HCT116 (cell line): ENCODE measurements around the gene CPSF7. TPM values are rescaled to one million over a fixed set of nuclear protein-coding genes. Genes with fewer than 3 reads are reported as not detected.

ENCODE experiments used
- ATAC-seq: fragments of 200-7000 bp; cut with Tn5 transposase; 2 replicates; pipeline ENCODE4 v1.9.1; 2020; ENCODE audit warnings: mild to moderate bottlenecking, moderate library complexity
- BruUV-seq: library from RNA; stranded (reverse); fragments of 400-500 nt; replicated peaks from 2 replicates; lab custom pipeline; 2021; lab: Mats Ljungman, UMichigan
- CTCF ChIA-PET: fragments of 300-600 bp; sonication (Branson Sonifier 250); formaldehyde crosslinking; loops from one replicate; lab custom pipeline; 2021; ENCODE audit warnings: antibody characterized with exemption; lab: Charles Lee
- POLR2A ChIA-PET: fragments of 300-600, 350-600 bp; sonication (Branson Sonifier 250); formaldehyde crosslinking; loops from one replicate; lab custom pipeline; 2021; ENCODE audit warnings: antibody characterized with exemption; lab: Charles Lee
- RAD21 ChIA-PET, 2 experiments: fragments of 300-600 bp; sonication (Branson Sonifier 250); formaldehyde crosslinking; loops; one replicate each; lab custom pipeline; 2023; ENCODE audit warnings: low total read pairs in 2 of 2; ENCODE audit not compliant: uncharacterized antibody in 2 of 2, unreplicated experiment in 2 of 2, low non-redundant PET in 1 of 2; lab: Charles Lee
- DNase-seq: peaks from one replicate; pipeline ENCODE4 v3.0.0-alpha.2; 2010; ENCODE audit warnings: low read depth, low spot score
- H2AFZ ChIP-seq: fragments of 200-600 bp; shearing (Covaris generic), sonication (generic); 2 replicates; pipeline ENCODE4 v1.6.1; 2017; ENCODE audit warnings: low read depth, mixed run types, mixed read lengths, antibody characterized with exemption, low read length; ENCODE audit not compliant: poor library complexity, severe bottlenecking
- H3K27ac ChIP-seq: 2 replicates; pipeline ENCODE4 v1.5.1; 2012; ENCODE audit warnings: low read depth, low read length
- H3K27me3 ChIP-seq: fragments of 200-600 bp; sonication (generic); 2 replicates; pipeline ENCODE4 v1.6.1; 2016; ENCODE audit warnings: mixed run types, low read length, mixed read lengths; ENCODE audit not compliant: insufficient read depth
- H3K36me3 ChIP-seq, 2 experiments: fragments of 200-500 bp in 1 of 2; fragments of 200-600 bp in 1 of 2; sonication (Bioruptor generic) in 1 of 2; sonication (generic) in 1 of 2; 2 replicates each; pipeline versions ENCODE4 v1.5.1 to v1.6.1; 2014 to 2016; ENCODE audit warnings: low read length in 2 of 2, inconsistent platforms in 1 of 2, mixed read lengths in 1 of 2, mixed run types in 1 of 2; ENCODE audit not compliant: insufficient read depth in 2 of 2, control insufficient read depth in 1 of 2
- H3K4me1 ChIP-seq, 2 experiments: fragments of 200-600 bp in 1 of 2; sonication (generic) in 1 of 2; 2 replicates each; pipeline versions ENCODE4 v1.5.1 to v1.6.1; 2012 to 2017; ENCODE audit warnings: low read length in 2 of 2, inconsistent platforms in 1 of 2, mild to moderate bottlenecking in 1 of 2, mixed read lengths in 1 of 2, mixed run types in 1 of 2, moderate library complexity in 1 of 2; ENCODE audit not compliant: insufficient read depth in 2 of 2, control insufficient read depth in 1 of 2
- H3K4me2 ChIP-seq: fragments of 200-600 bp; sonication (generic); 2 replicates; pipeline ENCODE4 v1.6.1; 2017; ENCODE audit warnings: mixed run types, low read length, mixed read lengths
- H3K4me3 ChIP-seq, 2 experiments: fragments of 200-600 bp in 1 of 2; sonication (generic) in 1 of 2; replicated peaks in 1 of 2; 2 replicates each; pipeline ENCODE4 v1.5.1; 2011 to 2016; ENCODE audit warnings: low read length in 2 of 2, control low read depth in 1 of 2, low read depth in 1 of 2, mild to moderate bottlenecking in 1 of 2, mixed read lengths in 1 of 2, mixed run types in 1 of 2
- H3K79me2 ChIP-seq: fragments of 200-600 bp; sonication (generic); 2 replicates; pipeline ENCODE4 v1.6.1; 2017; ENCODE audit warnings: mild to moderate bottlenecking, mixed run types, low read length, moderate library complexity, mixed read lengths; ENCODE audit not compliant: insufficient read depth
- H3K9ac ChIP-seq: fragments of 200-600 bp; sonication (generic); 2 replicates; pipeline ENCODE4 v1.6.1; 2016; ENCODE audit warnings: low read length, mixed read lengths
- H3K9me2 ChIP-seq: fragments of 200-600 bp; sonication (generic), shearing (Covaris generic); 2 replicates; pipeline ENCODE4 v1.6.1; 2017; ENCODE audit warnings: mixed run types, mild to moderate bottlenecking, moderate library complexity; ENCODE audit not compliant: insufficient read depth
- H3K9me3 ChIP-seq, 2 experiments: fragments of 200-500 bp in 1 of 2; fragments of 200-600 bp in 1 of 2; sonication (Bioruptor generic) in 1 of 2; sonication (generic) in 1 of 2; 2 replicates each; pipeline ENCODE4 v1.6.1; 2014 to 2017; ENCODE audit warnings: low read length in 2 of 2, mixed read lengths in 2 of 2, inconsistent platforms in 1 of 2, low read depth in 1 of 2, mild to moderate bottlenecking in 1 of 2, mixed run types in 1 of 2, moderate library complexity in 1 of 2; ENCODE audit not compliant: control insufficient read depth in 1 of 2, insufficient read depth in 1 of 2
- H4K20me1 ChIP-seq: fragments of 200-600 bp; sonication (generic), shearing (Covaris generic); 2 replicates; pipeline ENCODE4 v1.6.1; 2017; ENCODE audit warnings: mixed run types, mild to moderate bottlenecking, moderate library complexity; ENCODE audit not compliant: insufficient read depth
- CBX3 ChIP-seq: IDR thresholded peaks from 2 replicates; pipeline ENCODE4 v1.6.1; 2012; ENCODE audit warnings: low read depth
- CTCF ChIP-seq, 3 experiments: fragments of 200-600 bp in 1 of 3; sonication (generic) in 1 of 3; IDR thresholded peaks in 2 of 3; conservative IDR thresholded peaks in 1 of 3; 2 replicates each; pipeline ENCODE4 v1.5.1; 2012 to 2017; ENCODE audit warnings: low read depth in 2 of 3, low read length in 2 of 3, antibody characterized with exemption in 1 of 3, borderline replicate concordance in 1 of 3, control low read depth in 1 of 3, mild to moderate bottlenecking in 1 of 3, mixed read lengths in 1 of 3, mixed run types in 1 of 3, moderate library complexity in 1 of 3; ENCODE audit not compliant: insufficient read depth in 1 of 3
- EZH2 ChIP-seq: fragments of 200-600 bp; sonication (generic); IDR thresholded peaks from 2 replicates; pipeline ENCODE4 v1.6.1; 2017; ENCODE audit warnings: antibody characterized with exemption, mixed run types
- FOSL1 ChIP-seq: IDR thresholded peaks from 2 replicates; pipeline ENCODE4 v1.6.1; 2012; ENCODE audit warnings: low read depth
- POLR2A ChIP-seq: IDR thresholded peaks from 2 replicates; pipeline ENCODE4 v1.7.0; 2011; ENCODE audit warnings: borderline replicate concordance; ENCODE audit not compliant: insufficient read depth, insufficient read length; ENCODE audit errors: extremely low read depth
- POLR2AphosphoS5 ChIP-seq: IDR thresholded peaks from 2 replicates; pipeline ENCODE4 v1.6.1; 2011; ENCODE audit warnings: mild to moderate bottlenecking, low read depth, low read length, moderate library complexity
- SIN3A ChIP-seq: IDR thresholded peaks from 2 replicates; pipeline ENCODE4 v1.6.1; 2012; ENCODE audit warnings: low read depth
- YY1 ChIP-seq: IDR thresholded peaks from 2 replicates; pipeline ENCODE4 v1.6.1; 2011; ENCODE audit warnings: low read length, low read depth, moderate library complexity, mild to moderate bottlenecking; ENCODE audit not compliant: insufficient replicate concordance; ENCODE audit errors: extremely low read depth
- ZBTB33 ChIP-seq: IDR thresholded peaks from 2 replicates; pipeline ENCODE4 v1.6.1; 2011; ENCODE audit warnings: mild to moderate bottlenecking, low read length, moderate library complexity; ENCODE audit not compliant: insufficient replicate concordance; ENCODE audit errors: extremely low read depth
- ZFX ChIP-seq: fragments of 450-650 bp; IDR thresholded peaks from 2 replicates; pipeline ENCODE4 v1.6.1; 2017
- intact Hi-C: fragments of 100-400 bp; cut with micrococcal nuclease; formaldehyde crosslinking; loops from 2 replicates; pipeline ENCODE4 v1.10.0; 2022
- total RNA-seq: library from RNA; stranded (reverse); gene quantifications from one replicate; pipeline ENCODE4 v1.2.1, GENCODE V29; 2021; ENCODE audit not compliant: unreplicated experiment

CPSF7 gene
- total RNA-seq, 1 experiment from 2014 or later, result 110 TPM

GRCh38 chr11:61377461-61378160 lies 52.2 kb downstream of the CPSF7 start:
- Histone ChIP-seq H3K4me2 (no peak overlapping the region), H3K4me3 (no peak overlapping the region), H3K9me3 (no peaks in the 10 kb centered on the region), H3K79me2 (no peaks in the 10 kb centered on the region), H3K4me1 (no peaks in the 10 kb centered on the region), H3K27ac (no peak overlapping the region), H3K9ac (no peak overlapping the region), H4K20me1 (no peaks in the 10 kb centered on the region), H3K27me3 (no peaks in the 10 kb centered on the region), H3K9me2 (no peaks in the 10 kb centered on the region), H3K36me3 (no peaks in the 10 kb centered on the region), H2AFZ (no peak overlapping the region)
- TF ChIP-seq EZH2 (no peak), ZBTB33 (no peak), POLR2A (no peak), FOSL1 (no peak), ZFX (no peak), CBX3 (no peak), CTCF (IDR thresholded peaks at IDR 0.05 in 2 of 3, conservative IDR thresholded peaks at IDR 0.05 in 1 of 3; ENCODE audit: borderline replicate concordance in 1 of 3, insufficient read depth in 1 of 3, low read depth in 2 of 3, low read length in 2 of 3) (no peak), POLR2AphosphoS5 (no peak), YY1 (no peak), SIN3A (no peak)
- DNase-seq (no peak), ATAC-seq (no peak)
- intact Hi-C loops, result no loop called here
- CTCF ChIA-PET, result no interaction called here
- POLR2A ChIA-PET, result no interaction called here
- RAD21 ChIA-PET, result no interaction called here
- no TSS peak for BruUV-seq
